Measurements from ENCODE around the gene RBP3. TPM values are rescaled to one million over a fixed set of nuclear protein-coding genes. Genes with fewer than 3 reads are reported as not detected.
"Not testable (repeated sequence)": the region's sequence is repeated elsewhere in the genome, so short reads cannot be mapped to it uniquely, and the experiment has no call there.

RBP3 gene
- polyA plus RNA-seq, 12 donors = 0.04 to 0.11 (median 0.07) TPM; not detected in 5

DNA sequence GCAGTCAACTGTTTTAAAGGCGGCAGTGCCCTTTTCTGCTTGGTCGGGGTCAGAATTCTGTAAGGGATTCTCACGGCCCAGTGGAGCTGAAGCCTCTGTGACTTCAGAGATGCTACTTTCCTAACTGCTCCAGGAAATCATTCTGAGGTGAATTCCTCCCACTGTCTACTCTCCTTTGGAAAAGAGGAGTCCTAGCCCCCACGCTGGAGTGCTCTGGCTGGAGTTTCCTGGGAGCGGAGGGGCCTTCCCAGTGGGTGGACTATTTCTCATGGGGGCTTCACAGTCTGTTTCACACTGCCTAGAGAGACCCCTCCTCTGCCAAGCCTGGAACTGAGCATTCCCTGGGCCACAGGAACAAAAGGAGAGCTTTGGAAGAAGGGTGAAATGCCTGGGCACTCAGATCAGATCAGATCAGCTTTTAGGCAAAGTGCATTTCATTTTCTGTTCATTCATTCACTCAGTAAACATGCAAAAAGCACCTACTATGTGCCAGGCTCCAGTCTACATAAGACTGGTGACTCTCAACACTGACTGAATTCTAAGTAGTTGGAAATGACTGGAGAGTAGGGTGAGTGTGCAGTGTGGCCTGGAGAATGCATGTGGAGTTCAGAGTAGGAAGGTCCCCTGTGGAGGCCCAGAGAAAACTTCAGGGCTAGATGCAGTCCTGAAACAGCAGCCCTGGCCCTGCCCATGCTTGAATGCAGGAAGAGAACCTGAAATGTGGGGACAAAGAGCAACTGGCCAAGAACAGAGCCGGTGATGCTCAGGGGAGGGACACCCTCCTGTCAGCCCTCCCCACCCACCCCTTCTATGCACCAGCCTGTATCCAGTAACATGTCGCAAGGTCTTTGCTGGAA, 23.7 kb downstream of the RBP3 start:
- DNase-seq = no peak

DNA sequence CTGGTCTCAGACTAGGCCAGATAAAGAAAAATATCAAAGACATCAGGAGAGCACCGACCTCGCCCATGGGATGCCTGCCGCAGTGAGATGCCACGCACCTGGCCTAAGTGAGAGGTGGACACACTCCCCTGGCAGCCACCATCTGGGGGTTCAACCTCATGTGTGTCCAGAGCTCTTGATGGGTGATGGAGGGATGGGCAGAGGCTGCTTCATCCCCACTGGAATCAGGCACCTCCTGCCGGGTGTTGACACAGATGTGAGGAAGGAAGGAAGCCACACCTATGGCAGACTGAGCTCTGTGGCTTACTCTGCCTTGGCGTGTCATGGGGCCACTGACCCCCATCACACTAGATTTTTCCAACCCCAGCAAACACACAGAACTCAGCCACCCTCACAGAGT, 24.6 kb downstream of the RBP3 start:
- DNase-seq = no peak

DNA sequence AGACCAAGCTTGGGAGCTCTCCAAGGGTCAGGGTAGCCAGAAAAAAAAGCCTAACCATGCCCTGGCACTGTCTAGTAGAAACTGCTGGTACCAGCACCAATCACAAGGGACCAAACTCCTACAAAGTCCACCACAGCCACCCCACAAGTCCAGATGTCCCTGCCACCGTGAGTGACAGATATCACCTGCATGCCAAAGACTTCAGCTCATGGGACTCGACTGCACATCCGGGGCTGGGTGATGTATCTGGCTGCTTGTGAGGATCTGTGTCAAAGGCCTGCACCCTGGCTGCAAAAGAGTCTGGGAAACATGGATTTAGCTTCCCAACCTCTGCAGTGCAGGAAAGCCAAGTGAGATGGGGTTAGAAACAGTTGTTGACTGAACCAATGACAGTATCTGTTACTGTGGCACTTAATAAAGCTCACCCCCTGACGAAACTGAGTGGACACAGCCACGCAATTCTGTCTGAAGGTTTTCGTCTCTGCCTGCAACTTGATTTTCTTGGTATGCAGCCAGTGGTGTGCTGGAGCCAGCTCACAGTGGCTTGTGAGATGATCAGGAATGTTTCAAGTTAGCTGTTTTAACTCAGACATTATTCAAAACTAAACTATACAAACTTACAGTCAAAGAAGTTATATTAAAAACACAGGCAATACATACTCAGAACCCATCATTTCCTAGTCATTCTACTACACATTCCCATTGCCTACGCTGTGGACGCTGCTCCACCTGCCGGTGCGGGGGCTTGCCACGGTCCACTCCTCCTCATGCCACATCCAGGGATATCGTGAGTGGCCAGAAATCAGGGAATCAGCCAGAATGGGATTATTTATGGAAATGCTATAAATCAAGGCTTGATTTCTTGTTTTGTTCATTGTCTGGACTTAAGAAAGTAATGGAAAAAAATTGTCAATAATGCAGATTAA, 26.7 kb downstream of the RBP3 start:
- peak; percentile 41 for DNase-seq

DNA sequence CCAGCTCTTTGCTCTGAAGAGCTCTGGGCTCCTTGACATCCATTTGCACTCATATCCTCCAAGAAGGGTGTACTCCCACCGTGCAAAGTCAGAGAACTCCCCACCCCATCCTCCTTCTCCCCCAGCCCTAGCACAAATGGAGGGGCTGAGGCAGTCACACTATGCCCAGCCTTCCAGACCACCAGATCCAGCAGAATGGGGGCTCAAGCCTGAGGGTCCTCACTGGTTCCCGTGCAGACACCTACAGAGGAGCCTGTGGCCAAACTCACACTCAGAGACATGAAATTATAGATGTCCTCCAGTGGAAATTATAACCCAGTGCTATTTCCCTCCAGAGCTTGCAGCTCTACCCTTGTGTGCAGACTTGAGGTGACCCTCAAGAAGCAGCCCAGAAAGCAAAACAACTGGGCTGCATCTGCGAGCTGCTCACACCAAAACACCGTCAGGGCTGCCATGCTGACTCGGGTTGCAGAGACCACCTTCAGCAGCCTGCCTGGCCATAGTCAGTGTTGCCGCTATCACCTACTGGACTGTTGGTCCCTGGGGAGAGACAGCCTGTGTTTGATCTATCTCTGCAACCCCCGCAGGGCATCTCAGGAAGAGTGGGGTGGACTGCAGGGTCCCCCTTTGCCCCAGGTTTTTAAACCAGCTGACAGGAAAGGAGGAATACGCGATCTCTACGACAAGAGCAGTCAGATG, 28.5 kb downstream of the RBP3 start:
- no peak for DNase-seq

DNA sequence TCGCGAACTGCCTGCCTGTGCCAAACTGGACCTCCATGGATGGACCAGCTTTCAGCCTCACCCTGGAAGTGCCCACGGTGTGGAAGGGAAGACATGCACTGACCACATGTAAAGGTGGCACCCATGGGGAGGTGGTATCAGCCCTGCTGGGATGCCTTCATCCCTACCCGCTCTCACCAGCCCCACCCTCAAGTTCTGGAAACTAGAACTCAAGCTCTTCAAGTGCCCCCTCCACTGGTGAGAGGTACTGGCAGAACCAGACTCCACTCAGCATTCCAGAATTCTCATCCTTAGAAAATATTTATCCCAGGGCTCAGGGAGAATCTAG, 30.0 kb downstream of the RBP3 start:
- no peak for DNase-seq

DNA sequence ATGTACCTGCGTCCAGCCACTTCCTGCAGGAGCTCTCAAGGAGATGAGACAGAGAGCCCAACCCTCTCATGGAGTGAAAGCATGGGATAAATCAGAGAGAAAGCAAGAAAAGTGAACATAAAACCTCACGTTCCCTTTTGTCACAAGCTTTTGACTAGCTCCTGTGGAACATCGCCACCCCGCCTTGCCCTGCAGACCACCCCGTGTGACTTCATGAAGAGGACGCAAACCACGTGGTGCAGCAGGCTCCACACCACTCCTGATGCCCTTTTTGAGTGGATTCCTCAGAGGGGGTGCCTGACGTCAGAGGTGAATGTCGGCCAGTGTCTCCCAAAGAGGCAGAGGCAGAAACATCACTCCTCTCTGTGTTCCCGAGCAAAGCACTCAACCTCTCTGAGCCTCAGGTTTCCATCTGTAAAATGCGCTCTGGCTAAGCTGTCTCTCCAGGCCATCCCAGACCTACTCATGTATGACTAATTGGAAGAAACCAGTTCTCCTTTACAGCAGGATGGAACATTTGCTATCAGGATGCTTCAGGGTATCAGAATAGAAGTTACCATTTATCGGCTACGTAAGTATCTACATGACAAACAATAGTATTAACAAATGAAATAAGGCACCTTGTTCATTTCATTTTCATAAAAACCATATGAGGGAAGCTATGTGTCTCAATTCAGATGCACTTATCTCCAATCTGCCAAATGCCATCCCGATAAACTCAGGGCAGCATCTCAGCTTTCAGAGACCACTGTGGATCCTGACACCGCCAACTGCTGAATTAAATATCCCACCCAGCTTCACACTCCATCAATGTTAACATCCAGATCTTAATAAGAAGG, 30.7 kb downstream of the RBP3 start:
- DNase-seq = no peak

DNA sequence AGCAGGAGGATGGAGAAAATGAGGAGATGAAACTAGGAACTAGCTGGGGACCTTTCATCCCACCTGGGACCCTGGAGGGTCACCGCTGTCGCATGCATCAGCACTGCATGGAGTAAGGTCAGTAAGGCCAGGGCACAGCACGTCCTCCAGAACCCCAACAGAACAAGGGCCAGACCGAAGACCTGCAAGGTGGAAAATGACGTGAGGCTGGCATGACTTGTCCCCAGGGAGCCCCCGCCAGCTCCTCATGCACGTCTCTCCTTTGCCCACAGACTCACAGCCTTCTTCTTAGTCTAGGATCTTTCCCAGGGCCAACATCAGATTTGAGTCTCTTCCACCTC, 31.3 kb downstream of the RBP3 start:
- DNase-seq = no peak

DNA sequence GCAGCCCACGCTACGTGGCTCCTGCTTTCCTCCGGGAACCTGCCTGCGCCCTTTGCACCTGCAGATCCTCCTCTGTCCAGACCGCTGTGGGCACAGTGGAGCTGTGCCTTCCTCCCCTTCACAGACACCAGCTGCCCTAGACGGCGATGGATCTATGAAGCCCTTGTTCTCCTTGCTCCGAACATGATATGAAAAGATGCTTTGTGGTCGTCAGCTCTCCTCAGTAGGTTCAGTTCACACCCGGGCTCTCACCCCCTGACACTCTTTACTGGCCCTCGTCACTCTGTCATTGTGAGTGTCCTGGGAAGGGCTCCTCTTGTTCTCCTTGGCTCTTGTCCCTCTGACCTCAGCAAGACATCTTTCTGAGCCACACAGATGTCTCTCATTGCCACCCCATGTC, 31.7 kb downstream of the RBP3 start:
- DNase-seq = no peak

DNA sequence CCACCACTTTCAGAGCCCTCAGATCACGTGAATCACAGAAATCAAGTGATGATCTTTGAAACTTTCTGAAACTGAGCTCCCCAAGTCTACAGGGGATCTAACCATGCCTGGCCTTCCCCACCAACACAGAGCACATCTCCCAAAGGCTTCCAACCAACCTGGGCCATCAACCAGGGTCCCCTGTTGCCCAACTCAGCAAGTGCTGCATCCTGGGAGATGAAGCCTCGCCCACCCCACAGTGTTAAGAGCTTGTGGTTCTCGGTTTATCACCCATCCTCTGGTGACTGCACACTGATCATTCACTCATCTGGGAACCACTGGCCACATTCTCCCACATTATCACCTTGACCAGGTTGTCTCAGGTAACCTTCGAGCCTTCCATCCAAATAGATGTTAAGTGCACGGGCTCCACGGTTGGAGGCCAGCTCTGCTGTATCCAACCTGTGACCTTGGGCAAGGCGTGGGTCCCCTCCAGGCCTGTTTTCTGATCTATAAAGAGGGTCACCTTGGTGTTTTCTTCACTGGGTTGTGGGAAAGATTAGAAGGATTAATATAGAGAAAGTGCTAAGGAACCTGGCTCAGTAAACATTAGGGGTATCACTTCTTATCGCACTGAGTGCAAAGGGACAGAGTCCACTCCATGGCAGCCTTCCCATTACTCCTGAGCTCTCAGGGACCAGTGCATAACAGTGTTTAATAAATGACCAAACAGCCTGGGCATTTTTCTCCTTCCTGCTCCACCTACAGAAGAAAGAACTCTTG, 32.4 kb downstream of the RBP3 start:
- no peak for DNase-seq

DNA sequence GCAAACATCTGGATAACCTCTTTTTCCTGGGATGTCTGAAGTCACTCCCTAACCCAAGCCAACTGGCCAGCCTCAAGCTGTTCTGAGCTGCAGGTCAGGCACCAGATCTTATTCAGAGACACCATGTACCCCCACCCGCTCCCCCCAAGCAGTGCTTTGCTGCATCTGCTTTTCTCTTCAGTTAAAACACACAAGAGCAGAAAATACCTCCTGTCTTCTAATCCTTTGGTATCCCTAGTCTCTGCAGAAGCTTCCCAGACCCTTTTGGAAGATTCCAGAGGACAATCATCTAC, 32.9 kb downstream of the RBP3 start:
- peak; percentile 38 for DNase-seq

DNA sequence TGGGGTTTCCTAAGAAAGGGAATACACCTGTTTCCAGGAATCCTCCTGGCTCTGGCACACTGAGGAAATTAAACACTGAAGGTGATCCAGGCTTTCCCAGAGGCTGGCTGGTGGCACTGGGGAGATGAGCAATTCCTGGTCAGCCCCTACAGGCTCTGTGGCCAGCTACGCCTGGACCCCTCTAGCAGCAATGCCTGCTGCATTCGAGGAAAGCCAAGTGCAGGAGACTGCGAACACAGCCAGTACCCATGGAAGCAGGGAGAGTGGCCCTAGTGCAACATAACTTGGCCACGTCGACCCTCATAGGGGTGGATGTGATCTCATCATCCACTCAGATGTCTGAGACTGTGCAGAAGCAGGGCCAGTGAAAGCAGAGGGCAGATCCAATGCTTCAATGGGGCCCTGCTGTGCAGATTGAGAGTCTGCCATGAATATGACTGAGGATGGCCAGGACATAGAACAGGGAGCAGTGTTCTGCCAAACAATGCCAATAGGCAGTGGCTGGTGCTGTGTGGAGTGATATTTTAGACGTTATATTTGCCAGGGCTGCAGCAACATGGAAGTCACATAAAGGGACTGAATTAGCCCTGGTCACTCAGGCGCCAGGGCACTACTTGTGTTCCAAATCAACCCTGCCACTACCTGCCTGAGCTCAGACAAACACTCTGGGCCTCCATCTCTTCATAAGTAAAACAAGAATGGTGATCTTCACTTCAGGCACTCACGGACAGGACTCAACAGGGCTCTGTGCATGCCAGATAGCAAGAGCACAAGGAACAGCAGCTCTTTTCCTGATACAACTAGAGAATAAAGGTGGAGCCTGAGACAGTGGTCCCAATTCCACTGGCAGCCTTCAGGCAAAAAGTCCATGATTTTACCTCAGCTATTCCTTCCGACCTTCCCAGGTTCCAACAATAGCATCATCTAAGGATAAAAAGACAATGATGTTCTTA, 33.5 kb downstream of the RBP3 start:
- no peak for DNase-seq

DNA sequence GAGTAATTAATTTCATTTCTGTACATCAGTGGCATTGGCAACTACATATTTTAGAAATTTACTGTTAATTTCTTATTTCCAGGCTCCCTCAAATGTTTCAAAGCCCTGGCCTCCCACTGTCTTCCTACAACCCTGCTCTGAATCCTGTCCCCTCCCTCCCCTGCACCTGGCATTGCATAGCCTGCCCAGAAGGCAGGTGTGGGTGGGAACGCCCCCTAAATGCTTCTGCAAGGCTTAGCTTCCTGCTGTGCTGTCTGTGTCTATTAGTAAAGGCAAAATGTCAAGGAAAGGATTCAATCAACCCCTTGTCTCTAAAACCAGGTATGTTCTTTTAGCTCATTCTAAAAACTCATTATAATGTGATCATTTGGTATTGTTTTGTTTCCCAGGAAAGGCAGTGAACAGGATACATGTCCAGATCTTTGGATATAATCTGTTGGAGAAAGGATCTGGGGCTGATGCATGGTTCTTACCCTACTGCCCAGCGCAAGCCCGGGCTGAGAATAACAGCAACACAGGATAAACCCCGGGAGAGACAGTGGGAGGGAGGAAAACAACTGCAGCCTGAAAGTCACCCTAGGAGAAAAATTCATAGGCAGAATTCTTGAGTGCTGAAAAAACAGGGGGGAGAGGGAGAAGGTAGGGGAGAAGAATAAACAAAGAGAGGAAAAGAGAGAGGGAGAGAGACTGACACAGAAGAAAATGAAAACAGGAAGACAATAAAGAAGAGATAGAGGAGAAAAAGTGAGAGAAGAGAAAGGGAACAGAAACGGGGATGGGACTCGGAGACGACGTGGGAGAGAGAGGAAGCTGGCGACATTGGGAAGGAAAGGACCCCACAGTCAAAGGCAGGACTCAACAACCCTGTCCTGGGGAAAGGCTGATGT, 35.3 kb downstream of the RBP3 start:
- DNase-seq = no peak

DNA sequence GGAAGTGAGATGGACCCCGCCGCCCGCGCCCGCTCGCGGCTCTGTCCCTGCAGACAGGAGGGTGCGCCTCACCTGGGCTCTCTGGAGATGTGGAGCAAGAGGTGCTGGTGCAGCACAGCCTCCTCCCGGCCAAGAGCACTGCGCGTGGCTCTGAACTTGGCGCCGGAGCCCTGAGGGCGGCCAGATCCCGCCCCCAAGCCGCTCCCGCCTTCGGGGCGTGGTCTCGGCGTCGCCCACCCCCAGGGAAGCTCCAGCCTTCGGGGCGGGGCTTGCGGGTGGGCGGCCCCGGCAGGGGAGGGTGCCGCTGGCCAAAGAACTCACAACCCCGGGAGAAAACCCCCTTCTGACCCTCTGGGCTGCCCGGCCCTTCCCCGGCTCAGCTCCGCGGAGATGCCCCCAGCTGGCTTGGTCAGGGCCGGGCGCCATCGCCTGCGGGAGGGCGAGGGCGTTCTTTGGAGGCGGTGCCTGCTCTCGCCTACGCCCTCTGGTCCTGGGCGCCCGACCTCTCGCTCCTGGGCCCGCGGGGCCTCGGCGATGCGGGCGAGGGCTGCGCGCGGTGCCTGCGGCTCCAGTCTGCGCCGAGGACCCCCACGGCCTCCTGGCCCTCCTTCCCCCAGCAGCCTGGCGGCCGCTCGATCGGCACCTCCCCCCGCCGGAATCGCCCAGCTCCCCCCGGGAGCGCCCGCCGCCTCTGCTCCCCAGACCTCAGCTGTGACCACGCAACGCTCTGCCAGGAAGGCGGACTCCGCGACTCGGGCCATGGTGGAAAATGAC, 36.2 kb downstream of the RBP3 start, which contains the start of gene ZNF488:
Gene ZNF488, minus strand, starts transcription at position 146 of the 774 bp plus-strand sequence. CDS start 15,464 bp downstream, outside the sequence.
- peak; percentile 89 for DNase-seq

DNA sequence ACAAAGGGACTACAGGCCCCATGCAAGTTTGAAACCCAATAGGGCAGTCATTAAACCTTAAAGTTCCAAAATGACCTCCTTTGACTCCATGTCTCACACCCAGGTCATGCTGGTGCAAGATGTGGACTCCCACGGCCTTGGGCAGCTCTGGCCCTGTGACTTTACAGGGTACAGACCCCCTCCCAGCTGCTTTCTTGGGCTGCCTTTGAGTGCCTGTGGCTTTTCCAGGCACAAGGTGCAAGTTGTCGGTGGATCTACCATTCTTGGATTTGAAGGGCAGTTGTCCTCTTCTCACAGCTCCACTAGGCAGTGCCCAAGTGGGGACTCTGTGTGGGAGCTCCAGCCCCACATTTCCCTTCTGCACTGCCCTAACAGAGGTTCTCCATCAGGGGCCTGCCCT, 37.9 kb downstream of the RBP3 start:
- DNase-seq = not testable (repeated sequence)

DNA sequence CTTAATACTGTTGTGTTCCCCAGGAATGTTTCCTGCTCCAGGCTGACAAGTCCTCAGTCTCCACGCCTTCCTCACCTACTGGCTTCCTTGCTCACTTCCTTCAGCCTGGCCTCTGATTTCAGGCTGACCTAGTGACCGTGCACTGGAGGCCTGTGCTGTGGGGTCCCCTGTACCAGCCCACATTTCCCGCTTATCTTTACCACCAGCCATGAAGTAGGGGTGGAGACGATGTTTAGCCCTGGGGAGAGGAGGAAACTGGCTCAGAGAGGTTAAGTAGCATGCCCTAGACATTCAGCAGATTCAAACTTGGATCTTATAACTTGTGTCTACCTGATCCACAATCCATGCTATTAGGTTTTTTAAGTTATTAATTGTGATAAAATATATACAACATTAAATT, 40.7 kb downstream of the RBP3 start:
- DNase-seq = no peak

DNA sequence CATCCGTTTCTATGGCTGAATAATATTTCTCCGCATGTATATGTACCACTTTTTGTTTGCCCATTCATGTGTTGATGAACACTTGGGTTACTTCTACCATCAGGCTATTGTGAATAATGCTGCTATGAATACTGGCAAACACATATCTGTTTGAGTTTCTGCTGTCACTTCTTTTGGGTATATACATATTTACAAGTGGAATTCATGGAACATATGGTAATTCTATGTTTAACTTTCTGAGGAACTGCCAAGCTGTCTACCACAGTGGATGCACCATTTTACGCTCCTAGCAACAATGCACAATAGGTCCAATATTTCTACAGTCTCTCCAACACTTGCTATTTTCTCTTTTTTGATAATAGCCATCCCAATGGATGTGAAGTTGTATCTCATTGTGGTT, 41.5 kb downstream of the RBP3 start:
- DNase-seq = no peak

DNA sequence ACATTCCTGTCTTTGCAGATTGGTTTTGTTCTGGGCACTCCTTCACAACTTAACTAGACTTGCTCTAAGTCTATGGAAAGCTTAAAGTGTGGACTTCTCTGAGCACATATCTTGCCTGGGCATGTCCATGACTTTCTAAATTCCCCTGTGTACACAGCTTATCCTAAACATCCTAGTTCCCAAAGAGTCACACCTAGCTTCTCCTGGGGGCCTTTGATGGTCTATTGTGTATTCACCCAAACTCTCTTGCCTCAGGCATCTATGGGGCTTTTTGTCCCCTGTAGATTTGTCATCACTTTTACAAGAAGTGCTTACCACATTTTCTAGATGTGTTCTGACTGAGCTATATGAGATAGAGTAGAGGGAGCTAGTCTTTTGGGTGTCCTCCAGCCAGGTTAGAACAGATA, 48.2 kb downstream of the RBP3 start:
- no peak for DNase-seq

DNA sequence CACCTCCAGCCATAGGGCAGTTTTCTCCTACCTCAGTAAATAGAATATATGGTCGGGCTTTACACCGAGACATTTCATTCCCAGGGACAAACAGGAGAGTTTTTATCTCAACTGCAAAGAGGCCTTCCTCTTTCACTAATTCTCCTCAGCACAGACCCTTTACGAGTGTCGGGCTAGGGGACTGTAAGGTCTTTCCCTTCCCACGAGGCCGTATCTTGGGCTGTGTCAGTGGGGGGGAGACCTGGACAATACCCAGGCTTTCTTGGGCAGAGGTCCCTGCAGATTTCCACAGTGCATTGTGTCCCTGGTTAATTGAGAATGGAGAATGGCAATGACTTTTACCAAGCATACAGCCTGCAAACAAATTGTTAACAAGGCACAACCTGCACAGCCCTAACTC, 49.1 kb downstream of the RBP3 start:
- no peak for DNase-seq

All from muscle of arm (tissue), 12 donors.